LNCaP clone FGC (cell line): Measurements from ENCODE around the gene EVX1.

Source experiments
- DNase-seq: peaks from one replicate; pipeline ENCODE4 v3.0.0-alpha.2; 2011; ENCODE audit warnings: low read depth
- H3K4me3 ChIP-seq: 2 replicates; pipeline ENCODE4 v1.5.1; 2011; ENCODE audit warnings: mild to moderate bottlenecking, low read depth, low read length, control low read depth
- TF ChIP-seq, protein P1 (sequence below): IDR thresholded peaks from 2 replicates; pipeline ENCODE4 v1.5.1; 2012; ENCODE audit warnings: mild to moderate bottlenecking; ENCODE audit not compliant: control insufficient read depth, insufficient read depth; ENCODE audit errors: extremely low read depth

The EVX1 gene

DNA sequence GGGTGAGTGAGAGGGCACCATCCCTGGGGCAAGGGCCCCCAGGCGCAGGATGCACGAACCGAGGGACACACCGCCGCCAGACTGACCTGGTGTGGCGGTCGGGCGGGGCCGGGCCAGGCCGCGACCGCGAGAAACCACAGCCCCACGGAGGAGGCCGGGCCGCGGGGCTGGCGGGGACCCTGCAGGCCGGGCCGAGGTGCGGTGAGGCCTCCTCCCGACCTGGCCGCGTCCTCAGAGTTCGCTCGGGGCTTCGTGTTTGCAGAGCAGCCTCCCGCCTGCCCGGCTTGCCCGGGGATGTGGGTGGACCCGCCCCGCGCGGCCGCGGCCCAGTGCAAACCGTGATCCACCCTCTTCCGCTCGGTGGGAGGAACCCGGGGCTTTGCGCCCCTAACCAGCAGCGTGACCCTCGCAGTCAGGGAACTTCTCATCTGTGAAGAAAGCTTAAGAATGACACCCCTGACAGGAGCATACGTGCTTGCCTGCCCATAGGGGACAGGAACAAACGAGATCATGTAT lies 22.1 kb upstream of the EVX1 start:
- TF ChIP-seq, protein P1, sequence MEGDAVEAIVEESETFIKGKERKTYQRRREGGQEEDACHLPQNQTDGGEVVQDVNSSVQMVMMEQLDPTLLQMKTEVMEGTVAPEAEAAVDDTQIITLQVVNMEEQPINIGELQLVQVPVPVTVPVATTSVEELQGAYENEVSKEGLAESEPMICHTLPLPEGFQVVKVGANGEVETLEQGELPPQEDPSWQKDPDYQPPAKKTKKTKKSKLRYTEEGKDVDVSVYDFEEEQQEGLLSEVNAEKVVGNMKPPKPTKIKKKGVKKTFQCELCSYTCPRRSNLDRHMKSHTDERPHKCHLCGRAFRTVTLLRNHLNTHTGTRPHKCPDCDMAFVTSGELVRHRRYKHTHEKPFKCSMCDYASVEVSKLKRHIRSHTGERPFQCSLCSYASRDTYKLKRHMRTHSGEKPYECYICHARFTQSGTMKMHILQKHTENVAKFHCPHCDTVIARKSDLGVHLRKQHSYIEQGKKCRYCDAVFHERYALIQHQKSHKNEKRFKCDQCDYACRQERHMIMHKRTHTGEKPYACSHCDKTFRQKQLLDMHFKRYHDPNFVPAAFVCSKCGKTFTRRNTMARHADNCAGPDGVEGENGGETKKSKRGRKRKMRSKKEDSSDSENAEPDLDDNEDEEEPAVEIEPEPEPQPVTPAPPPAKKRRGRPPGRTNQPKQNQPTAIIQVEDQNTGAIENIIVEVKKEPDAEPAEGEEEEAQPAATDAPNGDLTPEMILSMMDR = no peak
- H3K4me3 ChIP-seq = no peak overlapping the region
- no peak for DNase-seq

- no peak overlapping the region for H3K4me3 ChIP-seq
- TF ChIP-seq, protein P1 = no peak
These were observed 21.3 kb upstream of the EVX1 start for GRCh38 chr7:27221201-27221797.

DNA sequence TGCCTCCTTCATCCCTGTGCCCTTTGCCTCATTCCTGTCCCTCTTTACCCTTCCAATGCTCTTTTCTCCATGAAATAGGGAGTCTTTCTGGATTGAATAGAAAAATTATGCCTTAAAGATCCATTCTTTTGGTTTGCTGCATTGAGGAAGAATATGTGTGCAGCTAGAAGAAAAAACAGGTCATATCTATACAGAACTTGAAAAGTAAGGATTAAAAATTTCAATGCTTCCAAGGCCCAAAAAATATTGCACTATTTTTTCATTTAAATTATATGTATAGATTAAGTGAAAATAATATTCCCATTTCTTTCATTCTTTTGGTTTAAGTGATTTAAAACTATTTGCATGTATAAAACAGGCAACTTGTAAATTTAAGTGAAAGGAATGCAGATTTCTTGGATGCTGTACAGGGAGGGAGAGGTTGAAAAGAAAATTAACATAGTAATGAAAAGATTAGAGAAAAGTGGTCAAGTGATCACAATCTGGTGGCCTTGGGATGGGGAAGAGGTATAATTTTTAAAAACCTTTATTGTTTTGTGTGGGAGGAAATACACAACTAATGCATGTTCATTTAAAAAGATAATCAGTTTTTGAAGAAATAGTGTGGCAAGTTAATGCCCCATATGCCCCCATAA lies 18.5 kb upstream of the EVX1 start:
- H3K4me3 ChIP-seq = no peak overlapping the region
- TF ChIP-seq, protein P1 = no peak
- no peak for DNase-seq

More at GRCh38 chr7:27221201-27221797, 21.3 kb upstream of the EVX1 start:
- DNase-seq = no peak

DNA sequence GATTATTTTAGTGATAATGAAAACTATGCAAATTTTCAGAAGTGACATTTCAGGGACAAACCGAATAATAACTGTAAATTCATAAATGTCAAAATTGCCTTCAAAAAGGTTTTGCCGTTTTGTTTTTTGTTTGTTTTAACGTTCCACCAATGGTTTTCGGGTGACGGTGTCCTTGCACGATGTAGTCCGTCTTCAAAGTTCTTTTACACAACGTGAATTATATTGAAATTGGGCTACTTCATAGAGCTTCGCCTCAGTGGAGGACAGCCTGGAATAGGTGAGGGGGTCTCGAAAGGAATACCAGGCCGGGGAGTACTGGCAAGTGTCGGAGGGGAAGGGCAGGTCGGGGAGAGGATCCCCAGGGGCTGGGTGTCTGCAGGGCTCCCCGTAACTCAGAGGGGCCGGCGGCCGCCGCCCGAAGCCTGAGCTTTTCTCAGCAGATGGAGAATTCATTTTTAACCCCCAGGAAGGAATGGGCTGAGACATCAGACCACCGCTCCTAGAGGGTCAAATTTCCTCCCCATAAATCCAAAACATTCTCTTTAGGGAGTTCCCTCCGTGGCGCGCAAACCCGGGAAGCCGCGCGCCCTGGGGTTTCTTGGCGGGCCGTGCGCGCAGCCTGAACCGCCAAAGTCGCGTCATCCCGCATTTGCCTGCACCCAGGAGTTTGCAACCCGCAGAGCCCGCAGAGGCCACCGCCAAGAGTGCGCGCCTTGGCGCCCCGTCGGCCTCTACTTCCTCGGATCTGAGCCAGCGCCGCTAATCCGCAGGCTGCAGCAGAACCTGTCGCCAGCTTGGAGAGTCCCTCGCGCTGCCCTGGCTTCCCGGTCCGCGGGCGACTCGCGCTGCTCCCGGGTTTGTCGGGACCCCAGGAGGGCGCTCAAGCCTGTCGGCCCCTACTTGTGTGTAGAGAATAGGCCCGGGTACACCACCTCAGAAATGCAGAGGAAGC lies 17.3 kb upstream of the EVX1 start:
- DNase-seq = no peak
- TF ChIP-seq, protein P1 = no peak
- no peak overlapping the region for H3K4me3 ChIP-seq

DNA sequence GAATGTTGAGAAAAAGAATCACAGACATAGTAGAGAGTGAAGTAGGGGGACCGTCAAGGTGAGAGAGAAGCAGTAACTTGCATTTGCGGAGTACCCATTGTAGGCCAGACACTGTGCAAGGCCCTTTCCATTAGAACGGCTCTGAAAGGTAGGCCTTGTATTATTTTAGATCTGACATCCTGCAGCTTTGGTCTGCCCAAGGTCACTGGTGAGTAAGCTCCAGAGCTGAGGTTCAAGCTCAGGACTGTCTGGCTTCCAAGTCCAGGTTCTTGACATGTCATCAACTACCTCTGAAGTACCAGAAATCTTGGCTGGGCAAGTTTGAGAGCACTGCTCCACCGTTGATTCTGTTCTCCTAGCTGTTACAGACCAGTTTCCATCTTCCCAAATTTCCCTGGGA lies 13.2 kb upstream of the EVX1 start:
- no peak overlapping the region for H3K4me3 ChIP-seq
- TF ChIP-seq, protein P1 = no peak
- DNase-seq = no peak

DNA sequence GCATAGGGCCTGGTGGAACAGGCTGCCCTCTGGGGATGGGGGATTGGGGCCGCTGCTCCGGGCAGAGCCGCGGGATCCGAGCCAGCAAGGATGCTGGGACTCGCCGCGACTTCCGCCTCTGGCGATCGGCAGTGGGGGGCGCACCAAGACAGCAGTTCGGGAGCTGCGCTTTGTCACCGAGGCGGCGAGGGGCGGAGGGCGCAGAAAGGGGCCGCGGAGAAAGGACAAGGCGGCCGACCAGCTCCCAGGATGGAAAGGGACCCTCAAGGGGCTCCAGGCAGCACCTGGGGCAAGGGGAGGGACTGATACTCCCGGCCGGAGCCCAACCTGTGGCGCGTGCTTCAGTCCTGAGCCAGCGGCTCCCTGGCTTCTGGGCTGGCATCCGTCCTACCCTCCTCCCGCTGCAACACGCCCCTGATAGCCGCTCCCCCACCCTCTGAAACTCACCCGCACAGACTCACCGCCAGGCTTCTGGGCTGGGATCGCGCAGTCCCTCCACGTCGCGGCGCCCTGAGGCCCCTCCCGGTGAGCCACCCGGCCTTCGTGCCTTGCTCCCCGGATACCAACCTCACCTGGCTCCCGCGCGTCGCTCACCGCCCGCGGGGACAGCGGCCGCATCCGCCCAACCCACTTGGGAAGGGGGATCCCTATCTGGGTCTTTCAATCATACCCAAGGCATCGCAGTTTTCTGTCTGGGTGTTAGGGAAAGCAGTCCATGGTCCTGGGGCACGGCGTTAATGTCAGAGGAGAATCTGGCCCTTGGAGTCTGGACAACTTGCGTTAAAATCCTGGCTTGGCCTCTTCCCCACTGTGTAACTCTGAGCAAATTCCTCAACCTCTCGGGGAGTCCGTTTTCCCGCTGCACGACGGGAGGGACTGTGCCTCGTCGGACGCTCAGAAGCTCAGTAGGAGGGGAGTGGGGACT lies 7.0 kb upstream of the EVX1 start:
- H3K4me3 ChIP-seq = peak overlapping the region; percentile 55
- TF ChIP-seq, protein P1 = peak; percentile 81
- DNase-seq = no peak
